GM12878 (cell line): ENCODE results near the gene EXOC4. TPM values are rescaled to one million over a fixed set of nuclear protein-coding genes. Genes with fewer than 3 reads are reported as not detected.

Experiments used
- ATAC-seq: fragments of 200-7000 bp; cut with Tn5 transposase; 3 replicates; pipeline ENCODE4 v1.9.1; 2020; ENCODE audit warnings: mild to moderate bottlenecking, moderate library complexity
- BruUV-seq: library from RNA; stranded (reverse); fragments of 400-500 nt; replicated peaks from 2 replicates; lab custom pipeline; 2021; lab: Mats Ljungman, UMichigan
- CTCF ChIA-PET: fragments of 300-600 bp; sonication (Branson Sonifier 250); formaldehyde crosslinking; extraction: SDS; loops from one replicate; lab custom pipeline; 2021; ENCODE audit warnings: inconsistent platforms; lab: Yijun Ruan, JAX
- POLR2A ChIA-PET: fragments of 350-600 bp; formaldehyde crosslinking; extraction: SDS; loops from one replicate; lab custom pipeline; 2021; ENCODE audit warnings: inconsistent platforms; lab: Charles Lee
- RAD21 ChIA-PET: fragments of 300-600 bp; sonication (Branson Sonifier 250); formaldehyde crosslinking; loops from one replicate; lab custom pipeline; 2023; ENCODE audit warnings: antibody characterized with exemption; ENCODE audit not compliant: unreplicated experiment; lab: Charles Lee
- SMC1A ChIA-PET: fragments of 300-600 bp; sonication (Branson Sonifier 250); formaldehyde crosslinking; loops from one replicate; lab custom pipeline; 2023; ENCODE audit not compliant: unreplicated experiment, uncharacterized antibody; lab: Charles Lee
- DNase-seq: peaks from one replicate; pipeline ENCODE4 v3.0.0-alpha.2; 2011; ENCODE audit warnings: low read depth, low spot score
- FAIRE-seq: peaks from 3 replicates; lab custom pipeline; 2011; peaks lifted over from hg19 to GRCh38; lab: Jason Lieb, UNC
- H2AFZ ChIP-seq: 2 replicates; pipeline ENCODE4 v1.6.0; 2011; ENCODE audit warnings: low read depth, low read length, control low read depth; ENCODE audit not compliant: control insufficient read depth
- H3K27ac ChIP-seq: 2 replicates; pipeline ENCODE4 v1.5.1; 2011; ENCODE audit warnings: control low read depth; ENCODE audit not compliant: control insufficient read depth, insufficient read depth
- H3K27me3 ChIP-seq, 2 experiments: replicated peaks in 1 of 2; 2 replicates each; pipeline versions ENCODE4 v1.6.0 to v1.6.1; 2011; ENCODE audit warnings: low read length in 1 of 2; ENCODE audit not compliant: control insufficient read depth in 2 of 2, insufficient read depth in 2 of 2
- H3K36me3 ChIP-seq, 2 experiments: 2 replicates each; pipeline ENCODE4 v1.5.1; 2011; ENCODE audit warnings: low read length in 1 of 2; ENCODE audit not compliant: control insufficient read depth in 2 of 2, insufficient read depth in 2 of 2
- H3K4me1 ChIP-seq: 2 replicates; pipeline ENCODE4 v1.6.1; 2011; ENCODE audit warnings: mild to moderate bottlenecking, low read length, moderate library complexity, mixed read lengths; ENCODE audit not compliant: control insufficient read depth, insufficient read depth
- H3K4me2 ChIP-seq: 2 replicates; pipeline ENCODE4 v1.6.0; 2011; ENCODE audit warnings: control low read depth; ENCODE audit not compliant: control insufficient read depth, insufficient read depth
- H3K4me3 ChIP-seq: fragments of 200-600 bp; sonication (generic); 2 replicates; pipeline ENCODE4 v1.5.1; 2016
- H3K79me2 ChIP-seq: 2 replicates; pipeline ENCODE4 v1.6.0; 2011; ENCODE audit warnings: low read length; ENCODE audit not compliant: control insufficient read depth, insufficient read depth
- H3K9ac ChIP-seq: 2 replicates; pipeline ENCODE4 v1.8.0; 2011; ENCODE audit warnings: low read length, control low read depth, mixed read lengths; ENCODE audit not compliant: control insufficient read depth, insufficient read depth
- H3K9me3 ChIP-seq: replicated peaks from 3 replicates; pipeline ENCODE4 v1.5.1; 2011; ENCODE audit warnings: mild to moderate bottlenecking, low read length; ENCODE audit not compliant: control insufficient read depth, insufficient read depth
- H4K20me1 ChIP-seq: 2 replicates; pipeline ENCODE4 v1.6.0; 2011; ENCODE audit not compliant: control insufficient read depth, insufficient read depth
- ATF2 ChIP-seq: IDR thresholded peaks from 2 replicates; pipeline ENCODE4 v1.6.1; 2012; ENCODE audit warnings: low read length, inconsistent platforms
- CBX3 ChIP-seq: fragments of 200-600 bp; sonication (generic); IDR thresholded peaks from 2 replicates; pipeline ENCODE4 v1.6.1; 2016; ENCODE audit warnings: low read depth, borderline replicate concordance
- CUX1 ChIP-seq: IDR thresholded peaks from 2 replicates; pipeline ENCODE4 v1.6.1; 2012; ENCODE audit warnings: improper control_type of control experiment, low read depth, low read length; ENCODE audit not compliant: insufficient replicate concordance
- ELK1 ChIP-seq: IDR thresholded peaks from 2 replicates; pipeline ENCODE4 v1.6.1; 2012; ENCODE audit warnings: low read depth, low read length, improper control_type of control experiment
- GABPA ChIP-seq: IDR thresholded peaks from 2 replicates; pipeline ENCODE4 v1.6.1; 2014; ENCODE audit warnings: antibody characterized with exemption, low read depth, mild to moderate bottlenecking, inconsistent platforms
- IKZF1 ChIP-seq: fragments of 450-650 bp; conservative IDR thresholded peaks from 2 replicates; pipeline ENCODE4 v1.6.1; 2017; ENCODE audit warnings: antibody characterized with exemption, mild to moderate bottlenecking
- IRF5 ChIP-seq: fragments of 450-650 bp; IDR thresholded peaks from 2 replicates; pipeline ENCODE4 v1.6.1; 2017; ENCODE audit warnings: borderline replicate concordance
- MEF2A ChIP-seq: IDR thresholded peaks from 2 replicates; pipeline ENCODE4 v1.6.1; 2011; ENCODE audit warnings: low read depth, mild to moderate bottlenecking, low read length, moderate library complexity; ENCODE audit not compliant: insufficient read depth
- MLLT1 ChIP-seq: fragments of 450-650 bp; IDR thresholded peaks from 2 replicates; pipeline ENCODE4 v1.6.1; 2016; ENCODE audit warnings: mild to moderate bottlenecking
- RAD21 ChIP-seq: IDR thresholded peaks from 2 replicates; pipeline ENCODE4 v1.6.1; 2011; ENCODE audit warnings: mild to moderate bottlenecking, low read depth, low read length, moderate library complexity; ENCODE audit not compliant: insufficient read depth
- STAT1 ChIP-seq: fragments of 450-650 bp; conservative IDR thresholded peaks from 2 replicates; pipeline ENCODE4 v1.6.1; 2014; ENCODE audit warnings: antibody characterized with exemption, mild to moderate bottlenecking
- SUPT20H ChIP-seq: IDR thresholded peaks from 2 replicates; pipeline ENCODE4 v1.6.1; 2011; ENCODE audit warnings: low read depth, mild to moderate bottlenecking, low read length, moderate library complexity, borderline replicate concordance; ENCODE audit not compliant: control insufficient read depth
- SUZ12 ChIP-seq: fragments of 200-600 bp; sonication (generic); IDR thresholded peaks from one replicate; pipeline ENCODE4 v1.6.1; 2018; ENCODE audit warnings: antibody characterized with exemption, mild to moderate bottlenecking; ENCODE audit not compliant: unreplicated experiment
- WGBS: methylation state at CpG from one replicate; pipeline ENCODE4 v1.1.6; 2016; ENCODE audit warnings: low lambda C conversion rate; ENCODE audit not compliant: insufficient replicate concordance, insufficient coverage; ENCODE audit errors: missing lambda C conversion rate; 5-methylcytosine and 5-hydroxymethylcytosine counted together
- in situ Hi-C: fragments of 300-500 bp; cut with MboI; formaldehyde crosslinking; loops from 9 replicates; pipeline ENCODE4 v1.14.3; 2018; ENCODE audit warnings: mixed read lengths
- intact Hi-C: fragments of 100-400 bp; cut with micrococcal nuclease; formaldehyde crosslinking; loops from one replicate; pipeline ENCODE4 v1.14.2; 2022; ENCODE audit not compliant: unreplicated experiment
- polyA plus RNA-seq, 11 experiments: library from polyadenylated mRNA; depleted of rRNA in 4 of 11; unstranded in 6 of 11; stranded (reverse) in 5 of 11; fragments of >200 nt; fragmentation: Nextera tagmentation in 4 of 11; fragmentation: Illumina TruSeq in 1 of 11; extraction: Ambion mirVana in 4 of 11; extraction: Trizol in 1 of 11; gene quantifications; 1 replicate in 1 of 11; 2 replicates in 10 of 11; pipeline versions ENCODE4 v1.2.1 to v1.2.3, GENCODE V29; 2011 to 2016; ENCODE audit warnings: inconsistent platforms in 2 of 11, missing spikeins in 2 of 11, low read depth in 1 of 11
- total RNA-seq, 4 experiments: library from RNA; depleted of rRNA in 3 of 4; stranded (reverse); fragments of >200 nt in 3 of 4; fragmentation: Illumina TruSeq in 1 of 4; extraction: Trizol in 1 of 4; gene quantifications; 2 replicates each; pipeline versions ENCODE4 v1.2.1 to v1.2.3, GENCODE V29; 2013 to 2021

The EXOC4 gene
- total and polyA plus RNA-seq, 10 of the 15 experiments (the other 5 are each of a cell fraction or from before 2014, with no cell fraction given), result 13.2 to 44.5 (median 29.6) TPM

- WGBS, result 13% methylated on average over 3 of the region's 3 CpGs
- Histone ChIP-seq H3K9ac (no peak overlapping the region), H2AFZ (no peak overlapping the region), H3K79me2 (no peaks in the 10 kb centered on the region), H3K27ac (no peak overlapping the region), H3K36me3 (no peaks in the 10 kb centered on the region), H3K27me3 (0 out of 4 replicates have a peak, but pooled peaks cover 0 to 2% of the 10 kb centered on the region in 2 experiments), H3K4me1 (no peaks in the 10 kb centered on the region), H3K4me2 (no peak overlapping the region), H3K9me3 (no peaks in the 10 kb centered on the region), H4K20me1 (no peaks in the 10 kb centered on the region), H3K4me3 (no peak overlapping the region)
- FAIRE-seq, result no peak
- TF ChIP-seq IKZF1 (no peak), SUZ12 (no peak), CBX3 (no peak), ELK1 (no peak), RAD21 (no peak), IRF5 (no peak), GABPA (no peak), MEF2A (no peak), SUPT20H (no peak), ATF2 (no peak), MLLT1 (no peak), STAT1 (no peak), CUX1 (no peak)
- ChIA-PET CTCF (interaction anchor here (0.6 kb wide), 1 partner anchor 158 kb away, joined by 3 read pairs; no protein-coding TSS in a partner anchor), POLR2A (no interaction called here), SMC1A (interaction anchor here (0.6 kb wide), 1 partner anchor 228 kb away, joined by 3 read pairs; no protein-coding TSS in a partner anchor), RAD21 (interaction anchor here (0.6 kb wide), 1 partner anchor 228 kb away, joined by 3 read pairs; no protein-coding TSS in a partner anchor)
- no peak for ATAC-seq
- intact Hi-C loops, result loop anchor here (10.0 kb wide), 1 partner anchor 489 kb away; no protein-coding TSS in a partner anchor
- BruUV-seq, result no TSS peak
- no peak for DNase-seq
- in situ Hi-C loops, result no loop called here
Observed at GRCh38 chr7:133203490-133203889, 49.4 kb upstream of the EXOC4 start.
